Measurements from ENCODE around the gene TRIM41. TPM values are rescaled to one million over a fixed set of nuclear protein-coding genes. Genes with fewer than 3 reads are reported as not detected.

Gene TRIM41
- total RNA-seq, 1 donor from 2014 or later, result 31.2 TPM

DNA sequence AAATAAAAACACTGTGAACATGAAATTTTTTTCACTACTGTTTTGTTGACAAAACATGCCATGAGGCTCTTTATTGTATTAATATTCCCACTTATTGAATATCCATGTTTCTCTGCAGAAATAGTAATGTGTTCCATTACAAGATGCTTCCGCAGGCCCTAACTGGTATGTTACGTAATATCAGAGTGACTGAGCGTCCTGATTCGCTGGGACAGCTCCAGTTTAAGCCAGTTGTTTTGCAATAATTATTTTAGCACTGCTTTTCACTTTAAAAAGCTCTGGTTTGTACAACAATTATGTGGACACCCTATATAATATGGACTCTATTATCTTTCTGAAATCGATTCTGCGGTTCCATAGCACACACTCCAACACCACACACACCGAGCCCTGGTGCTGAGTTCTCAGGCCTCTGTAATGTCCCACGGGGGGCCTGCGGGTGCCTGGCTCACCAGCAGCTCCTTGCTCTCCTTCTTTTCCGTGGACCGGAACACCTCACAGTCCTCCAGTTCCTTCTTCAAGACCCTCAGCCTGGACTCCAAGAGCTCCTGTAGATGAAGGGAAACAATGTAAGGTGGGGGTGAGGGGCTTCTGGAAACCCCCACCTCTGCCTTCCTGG is 19.9 kb upstream of the TRIM41 start:
- peaks cover 81% of the 10 kb centered on the region for H3K27me3 Mint-ChIP-seq
- TF ChIP-seq, protein P1, sequence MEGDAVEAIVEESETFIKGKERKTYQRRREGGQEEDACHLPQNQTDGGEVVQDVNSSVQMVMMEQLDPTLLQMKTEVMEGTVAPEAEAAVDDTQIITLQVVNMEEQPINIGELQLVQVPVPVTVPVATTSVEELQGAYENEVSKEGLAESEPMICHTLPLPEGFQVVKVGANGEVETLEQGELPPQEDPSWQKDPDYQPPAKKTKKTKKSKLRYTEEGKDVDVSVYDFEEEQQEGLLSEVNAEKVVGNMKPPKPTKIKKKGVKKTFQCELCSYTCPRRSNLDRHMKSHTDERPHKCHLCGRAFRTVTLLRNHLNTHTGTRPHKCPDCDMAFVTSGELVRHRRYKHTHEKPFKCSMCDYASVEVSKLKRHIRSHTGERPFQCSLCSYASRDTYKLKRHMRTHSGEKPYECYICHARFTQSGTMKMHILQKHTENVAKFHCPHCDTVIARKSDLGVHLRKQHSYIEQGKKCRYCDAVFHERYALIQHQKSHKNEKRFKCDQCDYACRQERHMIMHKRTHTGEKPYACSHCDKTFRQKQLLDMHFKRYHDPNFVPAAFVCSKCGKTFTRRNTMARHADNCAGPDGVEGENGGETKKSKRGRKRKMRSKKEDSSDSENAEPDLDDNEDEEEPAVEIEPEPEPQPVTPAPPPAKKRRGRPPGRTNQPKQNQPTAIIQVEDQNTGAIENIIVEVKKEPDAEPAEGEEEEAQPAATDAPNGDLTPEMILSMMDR (conservative IDR thresholded peaks at IDR 0.05), result no peak
- H3K36me3 Mint-ChIP-seq, result no peaks in the 10 kb centered on the region
- peak overlapping the region; percentile 90 for H3K4me3 Mint-ChIP-seq
- H3K9me3 Mint-ChIP-seq, result no peaks in the 10 kb centered on the region
- peaks cover 15% of the 10 kb centered on the region for H3K4me1 Mint-ChIP-seq (ENCODE audit: unreplicated experiment)
- no peak for DNase-seq (ENCODE audit: extremely low spot score, unreplicated experiment)
- H3K27ac Mint-ChIP-seq, result no peak overlapping the region

DNA sequence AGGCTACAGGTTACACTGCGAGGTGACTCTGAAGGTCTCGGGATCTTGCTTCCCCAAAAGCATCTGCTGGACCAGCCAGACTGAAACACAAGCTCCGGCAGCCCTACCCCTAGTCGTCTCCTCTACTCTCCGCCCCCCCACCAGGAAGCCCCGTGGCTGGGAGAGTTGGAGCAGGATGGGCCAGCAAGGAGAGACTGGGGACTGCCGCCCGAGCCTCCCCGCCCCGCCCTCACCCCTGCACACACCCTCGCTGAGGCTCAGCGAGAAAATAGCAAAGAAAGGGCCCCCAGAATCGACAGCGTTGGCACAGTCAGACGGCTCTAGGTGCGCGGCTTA is 19.3 kb upstream of the TRIM41 start:
- DNase-seq (ENCODE audit: extremely low spot score, unreplicated experiment), result no peak
- Mint-ChIP-seq H3K4me1 (ENCODE audit: unreplicated experiment) (peaks cover 15% of the 10 kb centered on the region), H3K27ac (no peak overlapping the region), H3K9me3 (no peaks in the 10 kb centered on the region), H3K36me3 (no peaks in the 10 kb centered on the region), H3K4me3 (peak overlapping the region; percentile 90), H3K27me3 (peaks cover 78% of the 10 kb centered on the region)
- TF ChIP-seq, protein P1 (conservative IDR thresholded peaks at IDR 0.05), result no peak

DNA sequence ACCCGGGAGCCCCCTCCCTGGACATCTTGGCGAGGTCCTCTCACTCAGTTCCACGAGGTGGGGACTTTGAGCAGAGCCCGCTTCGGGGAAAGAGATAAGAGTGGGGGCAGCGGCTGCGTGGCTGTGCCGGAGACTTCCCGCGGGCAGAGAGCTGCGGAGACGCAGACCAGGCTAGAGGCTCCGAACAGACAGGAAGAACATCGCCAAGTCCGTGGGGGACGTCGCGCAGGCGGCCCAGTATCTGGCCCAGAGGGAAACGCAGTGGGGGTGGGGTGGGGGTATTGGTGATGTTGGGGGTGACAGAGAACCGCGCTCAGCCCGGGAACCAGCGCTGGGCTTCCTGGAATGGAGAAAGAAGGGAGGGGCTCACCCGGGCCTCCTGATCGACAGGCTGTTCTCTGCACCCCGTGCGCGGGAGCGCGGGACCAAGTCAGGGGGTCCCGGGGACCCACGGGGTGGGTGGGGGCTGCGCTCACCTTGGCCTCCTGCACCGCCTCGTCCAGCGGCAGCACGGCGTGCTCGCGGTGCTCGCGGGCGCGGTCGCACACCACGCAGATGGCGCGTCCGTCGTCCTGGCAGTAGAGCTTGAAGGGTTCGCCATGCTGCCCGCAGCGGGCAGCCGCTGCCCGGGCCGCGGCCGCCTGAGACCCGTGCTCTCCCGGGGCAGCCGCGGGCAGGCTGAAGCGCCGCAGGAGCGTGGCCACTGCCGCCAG is 18.8 kb upstream of the TRIM41 start:
- no peak overlapping the region for H3K27ac Mint-ChIP-seq
- no peaks in the 10 kb centered on the region for H3K9me3 Mint-ChIP-seq
- peaks cover 15% of the 10 kb centered on the region for H3K4me1 Mint-ChIP-seq (ENCODE audit: unreplicated experiment)
- H3K36me3 Mint-ChIP-seq, result no peaks in the 10 kb centered on the region
- H3K4me3 Mint-ChIP-seq, result peak overlapping the region; percentile 90
- TF ChIP-seq, protein P1 (conservative IDR thresholded peaks at IDR 0.05), result no peak
- H3K27me3 Mint-ChIP-seq, result peaks cover 75% of the 10 kb centered on the region
- no peak for DNase-seq (ENCODE audit: extremely low spot score, unreplicated experiment)

DNA sequence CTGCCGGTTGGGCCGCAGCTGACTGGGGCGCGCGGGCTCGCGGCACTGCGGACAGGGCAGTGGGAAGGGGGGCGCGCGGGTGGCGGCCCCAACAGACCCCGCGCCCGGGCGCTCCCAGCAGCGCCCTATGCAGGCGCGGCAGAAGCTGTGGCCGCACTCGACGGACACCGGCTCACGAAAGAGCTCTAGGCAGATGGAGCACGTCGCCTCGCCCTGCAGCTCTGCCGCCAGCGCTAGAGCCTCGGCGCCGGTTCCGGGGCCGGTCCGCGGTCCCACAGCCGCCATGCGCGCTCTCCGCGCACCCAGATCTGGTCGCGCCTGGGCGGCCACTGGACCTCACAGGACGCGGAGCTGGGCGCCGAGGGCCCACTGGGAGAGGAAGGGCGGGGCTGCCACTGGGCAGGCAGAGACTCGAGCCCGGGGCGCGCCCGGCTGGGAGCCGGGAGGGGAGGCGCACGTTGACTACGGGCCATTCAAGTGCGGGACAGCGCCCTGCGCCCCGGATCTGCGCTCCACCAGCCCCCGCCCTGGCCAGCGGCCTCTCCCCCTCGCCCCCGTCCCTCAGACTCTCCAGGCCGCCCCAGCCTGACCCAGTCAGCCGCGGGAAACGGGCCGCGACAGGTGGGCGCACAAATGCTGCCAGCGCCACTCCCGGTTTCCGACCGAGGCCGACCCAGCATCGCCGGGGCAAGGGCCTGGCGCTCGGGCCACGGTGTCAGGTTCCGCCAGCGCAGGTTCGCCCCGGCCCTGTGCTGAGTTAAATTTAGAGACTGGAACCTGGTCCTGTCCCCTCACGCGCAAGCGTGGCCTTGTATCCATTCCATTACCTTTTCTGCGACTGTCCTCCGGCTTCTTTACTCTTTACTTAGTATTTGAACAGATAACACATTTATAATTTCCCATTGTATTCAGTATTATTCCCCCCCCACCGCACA is 18.0 kb upstream of the TRIM41 start, which contains the start of gene TRIM7:
TRIM7 (minus strand) TSS at position 371 of the 935 bp plus-strand sequence; CDS start at position 285, 86 bp downstream.
- DNase-seq (ENCODE audit: extremely low spot score, unreplicated experiment), result no peak
- H3K27me3 Mint-ChIP-seq, result peaks cover 66% of the 10 kb centered on the region
- peaks cover 15% of the 10 kb centered on the region for H3K4me1 Mint-ChIP-seq (ENCODE audit: unreplicated experiment)
- peak within 1 kb of the TSS; percentile 98 for H3K4me3 Mint-ChIP-seq
- TF ChIP-seq, protein P1 (conservative IDR thresholded peaks at IDR 0.05), result no peak
- peak within 1 kb of the TSS; percentile 99 for H3K27ac Mint-ChIP-seq
- H3K9me3 Mint-ChIP-seq, result no peaks in the 10 kb centered on the region
- H3K36me3 Mint-ChIP-seq, result no peaks in the 10 kb centered on the region

DNA sequence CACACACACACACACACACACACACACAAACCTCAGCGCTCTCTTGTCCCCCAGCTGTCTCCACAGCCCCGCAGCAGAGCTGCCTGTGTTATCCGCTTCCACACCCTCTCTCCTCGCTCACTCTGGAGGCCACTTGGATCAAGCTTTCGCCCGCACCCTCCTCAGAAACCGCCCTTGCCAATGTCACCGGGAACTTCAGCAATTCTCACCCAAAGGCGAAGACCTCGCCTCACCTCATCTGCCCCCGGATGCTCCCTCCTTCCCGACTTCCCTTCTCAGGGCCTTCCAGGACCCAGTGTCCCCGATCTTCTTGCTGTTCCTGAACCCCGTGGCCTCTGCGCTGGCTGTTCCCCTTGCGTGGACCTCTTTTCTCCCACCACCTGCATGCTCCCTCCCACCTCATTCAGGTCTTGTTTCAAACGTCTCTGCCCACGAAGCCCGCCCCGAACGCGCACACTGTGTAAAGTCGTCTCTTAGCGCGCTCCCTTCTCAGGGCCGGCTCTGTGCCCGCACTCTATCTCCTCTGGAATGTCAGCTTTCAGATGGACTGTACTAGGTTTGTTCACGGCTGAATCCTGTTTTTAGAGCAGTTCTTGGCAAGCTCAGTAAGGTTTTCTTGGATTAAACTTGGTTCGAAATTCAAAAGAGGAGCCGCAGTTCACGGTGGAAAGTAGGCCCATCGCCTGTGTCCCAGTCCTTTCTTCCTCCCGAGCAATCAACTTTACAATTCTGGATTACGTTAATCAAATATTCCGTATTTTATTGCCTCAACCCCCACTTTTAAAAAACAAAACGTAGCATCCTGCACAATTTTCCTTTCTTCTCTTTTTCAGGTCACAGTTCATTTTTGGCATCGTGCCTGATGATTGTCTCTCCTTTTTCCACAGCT is 17.1 kb upstream of the TRIM41 start:
- TF ChIP-seq, protein P1 (conservative IDR thresholded peaks at IDR 0.05), result no peak
- Mint-ChIP-seq H3K27ac (peak overlapping the region; percentile 99), H3K36me3 (no peaks in the 10 kb centered on the region)

More for the DNA sequence above, 17.1 kb upstream of the TRIM41 start:
- Mint-ChIP-seq H3K27me3 (peaks cover 59% of the 10 kb centered on the region), H3K4me3 (peak overlapping the region; percentile 98), H3K4me1 (ENCODE audit: unreplicated experiment) (peaks cover 15% of the 10 kb centered on the region), H3K9me3 (no peaks in the 10 kb centered on the region)
- no peak for DNase-seq (ENCODE audit: extremely low spot score, unreplicated experiment)

All from type B pancreatic cell (in vitro differentiated cells).